OCI-LY1 (cell line): ENCODE data around the gene RASSF10.

Experiments used
- H2AFZ ChIP-seq: fragments of 200-600 bp; sonication (generic), shearing (Covaris generic); 2 replicates; pipeline ENCODE4 v1.6.0; 2014; ENCODE audit warnings: antibody characterized with exemption, mild to moderate bottlenecking, low read length
- H3F3A ChIP-seq: fragments of 200-600 bp; sonication (generic), shearing (Covaris generic); 2 replicates; pipeline ENCODE4 v1.6.0; 2014; ENCODE audit warnings: mild to moderate bottlenecking, antibody characterized with exemption, low read length, moderate library complexity; ENCODE audit not compliant: insufficient read depth
- H3K27ac ChIP-seq: fragments of 200-600 bp; sonication (generic); 2 replicates; pipeline ENCODE4 v1.5.1; 2014; ENCODE audit warnings: low read length, mixed run types, mild to moderate bottlenecking, low read depth; ENCODE audit not compliant: poor library complexity, severe bottlenecking
- H3K27me3 ChIP-seq: fragments of 200-600 bp; sonication (generic); 2 replicates; pipeline ENCODE4 v1.6.0; 2014; ENCODE audit warnings: antibody characterized with exemption, mild to moderate bottlenecking, low read length, moderate library complexity; ENCODE audit not compliant: insufficient read depth
- H3K36me3 ChIP-seq: fragments of 200-600 bp; sonication (generic); 2 replicates; pipeline ENCODE4 v1.6.1; 2014; ENCODE audit warnings: mild to moderate bottlenecking, antibody characterized with exemption, low read length, moderate library complexity, mixed read lengths; ENCODE audit not compliant: insufficient read depth
- H3K4me1 ChIP-seq: fragments of 200-600 bp; sonication (generic); 2 replicates; pipeline ENCODE4 v1.5.1; 2014; ENCODE audit warnings: mild to moderate bottlenecking, low read length, moderate library complexity; ENCODE audit not compliant: insufficient read depth, severe bottlenecking
- H3K4me2 ChIP-seq: fragments of 200-600 bp; sonication (generic), shearing (Covaris generic); 2 replicates; pipeline ENCODE4 v1.6.1; 2014; ENCODE audit warnings: low read length
- H3K4me3 ChIP-seq: fragments of 200-600 bp; sonication (generic); 2 replicates; pipeline ENCODE4 v1.5.1; 2014; ENCODE audit warnings: low read length, low read depth, mild to moderate bottlenecking, mixed read lengths; ENCODE audit not compliant: poor library complexity, severe bottlenecking
- H3K79me2 ChIP-seq: fragments of 200-600 bp; shearing (Covaris generic); 2 replicates; pipeline ENCODE4 v1.6.1; 2016; ENCODE audit warnings: mixed run types, low read length, mixed read lengths; ENCODE audit not compliant: insufficient read depth
- H3K9ac ChIP-seq: fragments of 200-600 bp; sonication (generic), shearing (Covaris generic); 2 replicates; pipeline ENCODE4 v1.6.1; 2014; ENCODE audit warnings: mild to moderate bottlenecking, low read length, mixed read lengths
- H3K9me2 ChIP-seq: fragments of 200-600 bp; sonication (generic), shearing (Covaris generic); 2 replicates; pipeline ENCODE4 v1.6.1; 2014; ENCODE audit warnings: low read depth, mild to moderate bottlenecking, low read length, mixed read lengths
- H3K9me3 ChIP-seq: fragments of 200-600 bp; shearing (Covaris generic); 2 replicates; pipeline ENCODE4 v1.6.1; 2014; ENCODE audit warnings: low read length, mixed read lengths
- H4K20me1 ChIP-seq: fragments of 200-600 bp; sonication (generic), shearing (Covaris generic); 2 replicates; pipeline ENCODE4 v1.6.0; 2016; ENCODE audit warnings: mild to moderate bottlenecking, low read length; ENCODE audit not compliant: insufficient read depth
- EZH2 ChIP-seq: fragments of 200-600 bp; sonication (generic), shearing (Covaris generic); IDR thresholded peaks from 2 replicates; pipeline ENCODE4 v1.8.0; 2017; ENCODE audit warnings: borderline replicate concordance, mixed run types, mild to moderate bottlenecking, antibody characterized with exemption, low read length, moderate library complexity, mixed read lengths
- TF ChIP-seq, protein P1 (sequence below): fragments of 200-600 bp; sonication (generic), shearing (Covaris generic); IDR thresholded peaks from 2 replicates; pipeline ENCODE4 v1.5.1; 2017; ENCODE audit warnings: mild to moderate bottlenecking, antibody characterized with exemption, low read length, moderate library complexity, mixed read lengths

Gene RASSF10

DNA sequence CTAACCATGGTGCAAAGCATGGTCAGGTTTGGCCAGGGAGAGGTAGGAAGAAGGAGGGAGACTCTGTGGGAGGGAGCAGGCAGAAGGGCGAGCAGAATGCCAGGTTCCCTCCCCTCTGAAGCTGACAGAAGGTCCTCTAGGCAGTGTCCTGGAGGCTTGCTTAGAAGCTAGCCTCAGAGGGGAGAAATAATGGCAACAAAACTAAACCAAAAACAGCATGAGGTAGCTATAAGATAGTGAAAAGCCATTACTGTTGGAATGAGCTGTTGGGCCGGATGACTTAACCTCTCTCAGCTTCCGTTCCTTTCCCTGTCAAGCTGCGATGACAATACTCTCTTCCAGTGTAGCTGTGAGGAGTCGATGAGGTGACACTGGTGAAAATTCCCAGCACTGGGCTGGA is 36.6 kb downstream of the RASSF10 start:
- no peaks in the 10 kb centered on the region for H3K36me3 ChIP-seq
- H3K9me3 ChIP-seq, result no peaks in the 10 kb centered on the region
- H3K4me3 ChIP-seq, result no peak overlapping the region
- TF ChIP-seq, protein P1, sequence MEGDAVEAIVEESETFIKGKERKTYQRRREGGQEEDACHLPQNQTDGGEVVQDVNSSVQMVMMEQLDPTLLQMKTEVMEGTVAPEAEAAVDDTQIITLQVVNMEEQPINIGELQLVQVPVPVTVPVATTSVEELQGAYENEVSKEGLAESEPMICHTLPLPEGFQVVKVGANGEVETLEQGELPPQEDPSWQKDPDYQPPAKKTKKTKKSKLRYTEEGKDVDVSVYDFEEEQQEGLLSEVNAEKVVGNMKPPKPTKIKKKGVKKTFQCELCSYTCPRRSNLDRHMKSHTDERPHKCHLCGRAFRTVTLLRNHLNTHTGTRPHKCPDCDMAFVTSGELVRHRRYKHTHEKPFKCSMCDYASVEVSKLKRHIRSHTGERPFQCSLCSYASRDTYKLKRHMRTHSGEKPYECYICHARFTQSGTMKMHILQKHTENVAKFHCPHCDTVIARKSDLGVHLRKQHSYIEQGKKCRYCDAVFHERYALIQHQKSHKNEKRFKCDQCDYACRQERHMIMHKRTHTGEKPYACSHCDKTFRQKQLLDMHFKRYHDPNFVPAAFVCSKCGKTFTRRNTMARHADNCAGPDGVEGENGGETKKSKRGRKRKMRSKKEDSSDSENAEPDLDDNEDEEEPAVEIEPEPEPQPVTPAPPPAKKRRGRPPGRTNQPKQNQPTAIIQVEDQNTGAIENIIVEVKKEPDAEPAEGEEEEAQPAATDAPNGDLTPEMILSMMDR, result no peak
- TF ChIP-seq EZH2, result no peak
- H3K79me2 ChIP-seq, result no peaks in the 10 kb centered on the region
- no peaks in the 10 kb centered on the region for H3K9me2 ChIP-seq
- H3K4me2 ChIP-seq, result no peak overlapping the region
- no peaks in the 10 kb centered on the region for H3K4me1 ChIP-seq
- no peak overlapping the region for H3K27ac ChIP-seq
- no peak overlapping the region for H2AFZ ChIP-seq
- no peaks in the 10 kb centered on the region for H3F3A ChIP-seq
- H4K20me1 ChIP-seq, result no peaks in the 10 kb centered on the region
- H3K27me3 ChIP-seq, result no peaks in the 10 kb centered on the region
- H3K9ac ChIP-seq, result no peak overlapping the region

DNA sequence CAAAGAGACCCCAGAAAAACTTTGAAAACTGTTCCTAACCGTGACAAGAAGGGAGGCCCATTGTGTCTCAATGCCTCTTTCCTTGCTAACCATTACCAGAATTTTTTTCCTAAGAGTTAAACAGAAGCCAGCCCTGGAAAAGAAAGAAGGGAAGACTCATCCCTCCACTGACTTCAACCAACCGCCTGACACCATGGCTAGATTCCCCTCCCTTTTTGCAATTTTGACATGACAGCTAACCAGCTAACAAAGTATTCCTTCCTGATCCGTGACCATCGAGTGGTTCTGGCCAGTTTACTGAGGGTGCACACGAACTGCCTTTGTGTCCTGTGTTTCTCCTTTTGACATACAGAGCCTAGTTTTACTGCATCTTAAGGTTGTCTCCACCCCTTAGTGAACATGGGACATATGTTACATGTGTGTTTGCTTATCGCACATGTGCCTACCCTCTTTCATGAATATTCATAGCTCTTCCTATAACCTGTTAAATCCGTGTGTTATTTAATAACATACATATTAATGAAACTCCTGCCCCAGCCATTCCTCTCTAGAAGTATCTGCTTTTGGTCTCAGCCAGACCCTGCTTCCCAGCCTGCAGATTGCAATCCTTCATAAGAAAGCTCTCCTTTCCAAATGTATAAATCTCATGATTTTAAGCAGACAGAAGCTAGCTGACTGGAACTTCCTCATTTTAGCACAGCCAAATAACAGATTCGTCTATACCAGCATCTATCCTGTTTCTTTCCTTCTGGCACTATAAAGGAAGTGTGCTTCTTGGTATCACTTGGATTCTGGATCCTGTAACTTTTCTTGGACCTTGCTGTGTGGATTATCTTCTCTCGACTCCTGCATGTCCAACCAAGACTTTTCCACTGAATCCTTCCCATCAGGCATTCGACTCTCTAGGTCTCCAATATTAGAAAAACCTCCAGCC is 37.8 kb downstream of the RASSF10 start:
- Histone ChIP-seq H3K27me3 (no peaks in the 10 kb centered on the region), H3K27ac (no peak overlapping the region), H2AFZ (no peak overlapping the region), H3K9me3 (no peaks in the 10 kb centered on the region), H4K20me1 (no peaks in the 10 kb centered on the region), H3K9ac (no peak overlapping the region), H3F3A (no peaks in the 10 kb centered on the region), H3K79me2 (no peaks in the 10 kb centered on the region), H3K4me1 (no peaks in the 10 kb centered on the region), H3K9me2 (no peaks in the 10 kb centered on the region), H3K4me2 (no peak overlapping the region), H3K4me3 (no peak overlapping the region), H3K36me3 (no peaks in the 10 kb centered on the region)
- TF ChIP-seq, protein P1, result no peak
- no peak for TF ChIP-seq EZH2

DNA sequence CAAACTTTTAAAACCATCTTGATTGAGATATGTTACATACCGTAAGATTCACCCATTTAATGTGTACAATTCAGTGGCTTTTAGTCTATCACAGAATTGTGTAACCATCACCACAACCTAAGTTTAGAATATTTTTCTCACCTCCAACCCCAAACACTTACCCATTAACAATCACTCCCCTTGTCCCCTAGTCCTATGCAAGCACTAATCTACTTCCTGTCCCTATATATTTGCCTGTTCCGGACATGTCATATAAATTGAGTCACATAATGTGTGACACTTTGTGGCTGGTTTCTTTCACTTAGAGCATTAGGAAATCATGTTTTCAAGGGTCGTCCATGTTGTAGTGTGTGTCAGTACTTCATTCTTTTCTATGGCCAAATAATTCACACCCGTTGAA is 38.8 kb downstream of the RASSF10 start:
- Histone ChIP-seq H3K9me3 (no peaks in the 10 kb centered on the region), H3F3A (no peaks in the 10 kb centered on the region), H3K4me2 (no peak overlapping the region), H3K9ac (no peak overlapping the region), H2AFZ (no peak overlapping the region), H3K9me2 (no peaks in the 10 kb centered on the region), H3K27ac (no peak overlapping the region), H3K4me3 (no peak overlapping the region), H3K27me3 (no peaks in the 10 kb centered on the region), H3K4me1 (no peaks in the 10 kb centered on the region), H3K79me2 (no peaks in the 10 kb centered on the region), H4K20me1 (no peaks in the 10 kb centered on the region), H3K36me3 (no peaks in the 10 kb centered on the region)
- TF ChIP-seq EZH2, result no peak
- TF ChIP-seq, protein P1, result no peak
